ENCODE results near the gene PPFIA1. TPM values are rescaled to one million over a fixed set of nuclear protein-coding genes. Genes with fewer than 3 reads are reported as not detected.
A peak's percentile ranks its signal among the peaks of the same experiment; 100 is the strongest.

Gene PPFIA1
- total RNA-seq, 2 experiments from 2014 or later: 27.2 to 30.9 TPM

DNA sequence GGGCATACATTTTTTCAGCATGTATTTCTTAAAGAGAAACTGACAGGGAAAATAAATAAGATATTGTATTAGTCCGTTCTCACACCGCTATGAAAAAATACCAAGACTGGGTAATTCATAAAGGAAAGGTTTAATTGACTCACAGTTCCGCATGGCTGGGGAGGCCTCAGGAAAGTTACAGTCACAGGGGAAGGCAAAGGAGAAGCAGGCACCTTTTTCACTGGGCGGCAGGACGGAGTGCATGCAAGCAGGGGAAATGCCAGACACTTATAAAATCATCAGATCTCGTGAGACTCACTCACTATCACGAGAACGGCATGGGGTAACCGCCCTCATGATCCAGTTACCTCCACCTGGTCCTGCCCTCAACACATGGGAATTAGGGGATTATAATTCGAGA is 44.2 kb downstream of the PPFIA1 start:
- ChIA-PET POLR2A (no interaction called here), CTCF (no interaction called here)
- ATAC-seq: no peak
- no peak for DNase-seq
- H3K9me3 Mint-ChIP-seq: no peaks in the 10 kb centered on the region
- peaks cover 12% of the 10 kb centered on the region for H3K36me3 Mint-ChIP-seq (ENCODE audit: low read depth)
- TF ChIP-seq, protein P1, sequence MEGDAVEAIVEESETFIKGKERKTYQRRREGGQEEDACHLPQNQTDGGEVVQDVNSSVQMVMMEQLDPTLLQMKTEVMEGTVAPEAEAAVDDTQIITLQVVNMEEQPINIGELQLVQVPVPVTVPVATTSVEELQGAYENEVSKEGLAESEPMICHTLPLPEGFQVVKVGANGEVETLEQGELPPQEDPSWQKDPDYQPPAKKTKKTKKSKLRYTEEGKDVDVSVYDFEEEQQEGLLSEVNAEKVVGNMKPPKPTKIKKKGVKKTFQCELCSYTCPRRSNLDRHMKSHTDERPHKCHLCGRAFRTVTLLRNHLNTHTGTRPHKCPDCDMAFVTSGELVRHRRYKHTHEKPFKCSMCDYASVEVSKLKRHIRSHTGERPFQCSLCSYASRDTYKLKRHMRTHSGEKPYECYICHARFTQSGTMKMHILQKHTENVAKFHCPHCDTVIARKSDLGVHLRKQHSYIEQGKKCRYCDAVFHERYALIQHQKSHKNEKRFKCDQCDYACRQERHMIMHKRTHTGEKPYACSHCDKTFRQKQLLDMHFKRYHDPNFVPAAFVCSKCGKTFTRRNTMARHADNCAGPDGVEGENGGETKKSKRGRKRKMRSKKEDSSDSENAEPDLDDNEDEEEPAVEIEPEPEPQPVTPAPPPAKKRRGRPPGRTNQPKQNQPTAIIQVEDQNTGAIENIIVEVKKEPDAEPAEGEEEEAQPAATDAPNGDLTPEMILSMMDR (IDR thresholded peaks at IDR 0.05): no peak
- H3K27ac Mint-ChIP-seq: no peak overlapping the region
- H3K27me3 Mint-ChIP-seq: no peaks in the 10 kb centered on the region
- peaks cover 28% of the 10 kb centered on the region for H3K4me1 Mint-ChIP-seq (ENCODE audit: low read depth)
- intact Hi-C loops (cut with micrococcal nuclease): no loop called here
- H3K4me3 Mint-ChIP-seq: no peak overlapping the region

DNA sequence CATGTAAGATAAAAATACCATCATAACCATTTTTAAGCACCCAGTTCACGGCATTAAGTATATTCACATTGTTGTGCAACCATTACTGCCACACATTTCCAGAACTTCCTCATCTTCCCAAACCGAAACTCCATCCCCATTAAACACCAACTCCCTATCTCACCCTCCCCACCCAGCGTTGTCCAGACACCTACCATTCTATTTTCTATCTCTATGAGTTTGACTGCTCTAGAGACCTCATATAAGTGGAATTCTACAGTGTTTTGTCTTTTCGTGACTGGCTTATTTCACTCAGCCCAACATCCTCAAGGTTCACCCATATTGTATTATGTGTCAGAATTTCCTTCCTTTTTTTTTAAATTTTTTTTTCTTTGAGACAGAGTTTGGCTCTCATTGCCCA is 45.2 kb downstream of the PPFIA1 start:
- intact Hi-C loops (cut with micrococcal nuclease): no loop called here
- TF ChIP-seq, protein P1 (IDR thresholded peaks at IDR 0.05): no peak
- POLR2A ChIA-PET: no interaction called here

DNA sequence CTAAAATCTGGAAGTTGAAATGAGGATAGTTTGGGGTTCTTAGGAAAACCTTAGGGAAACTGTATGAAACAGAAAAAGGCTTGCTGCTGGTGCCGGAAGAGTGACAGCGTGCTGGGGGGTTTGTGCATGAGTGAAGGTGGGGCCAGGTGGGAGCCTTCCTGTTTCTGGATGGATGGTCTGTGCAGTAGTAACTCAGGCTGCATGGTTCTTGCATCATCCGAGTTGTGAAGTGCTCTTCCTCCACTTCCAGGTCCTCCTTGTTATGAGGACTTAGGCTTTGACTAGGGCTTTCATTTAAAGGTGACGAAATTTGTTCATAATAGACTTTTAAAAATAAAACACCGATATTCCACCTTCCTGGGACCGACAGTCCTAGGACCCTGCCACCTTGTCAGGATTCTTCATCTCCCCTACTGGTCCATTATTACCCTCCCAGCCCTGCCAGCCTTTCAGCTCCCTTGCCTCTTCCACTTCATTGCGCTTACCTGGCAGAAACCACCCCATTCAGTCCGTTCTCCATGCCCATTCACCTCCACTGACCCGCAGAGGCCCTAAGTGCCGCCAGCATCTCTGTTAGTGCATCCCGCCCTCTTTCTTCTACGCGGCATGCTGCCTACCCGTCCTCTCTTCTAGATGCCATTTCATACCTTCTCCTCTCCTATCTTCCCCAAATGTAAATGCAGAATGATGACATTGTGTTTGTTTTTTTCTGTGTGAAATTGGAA is 47.3 kb downstream of the PPFIA1 start:
- DNase-seq: no peak
- Mint-ChIP-seq H3K4me1 (ENCODE audit: low read depth) (peaks cover 18% of the 10 kb centered on the region), H3K27me3 (no peaks in the 10 kb centered on the region), H3K36me3 (ENCODE audit: low read depth) (peaks cover 8% of the 10 kb centered on the region), H3K4me3 (no peak overlapping the region), H3K27ac (peak overlapping the region; percentile 5), H3K9me3 (no peaks in the 10 kb centered on the region)
- CTCF ChIA-PET: no interaction called here
- TF ChIP-seq, protein P1 (IDR thresholded peaks at IDR 0.05): no peak
- ATAC-seq: no peak
- POLR2A ChIA-PET: no interaction called here
- intact Hi-C loops (cut with micrococcal nuclease): no loop called here

More for the DNA sequence above, 45.2 kb downstream of the PPFIA1 start:
- Mint-ChIP-seq H3K9me3 (no peaks in the 10 kb centered on the region), H3K36me3 (ENCODE audit: low read depth) (peaks cover 10% of the 10 kb centered on the region), H3K27ac (no peak overlapping the region), H3K4me3 (no peak overlapping the region), H3K27me3 (no peaks in the 10 kb centered on the region), H3K4me1 (ENCODE audit: low read depth) (peaks cover 22% of the 10 kb centered on the region)
- ATAC-seq (no peak), DNase-seq (no peak)
- CTCF ChIA-PET: no interaction called here

DNA sequence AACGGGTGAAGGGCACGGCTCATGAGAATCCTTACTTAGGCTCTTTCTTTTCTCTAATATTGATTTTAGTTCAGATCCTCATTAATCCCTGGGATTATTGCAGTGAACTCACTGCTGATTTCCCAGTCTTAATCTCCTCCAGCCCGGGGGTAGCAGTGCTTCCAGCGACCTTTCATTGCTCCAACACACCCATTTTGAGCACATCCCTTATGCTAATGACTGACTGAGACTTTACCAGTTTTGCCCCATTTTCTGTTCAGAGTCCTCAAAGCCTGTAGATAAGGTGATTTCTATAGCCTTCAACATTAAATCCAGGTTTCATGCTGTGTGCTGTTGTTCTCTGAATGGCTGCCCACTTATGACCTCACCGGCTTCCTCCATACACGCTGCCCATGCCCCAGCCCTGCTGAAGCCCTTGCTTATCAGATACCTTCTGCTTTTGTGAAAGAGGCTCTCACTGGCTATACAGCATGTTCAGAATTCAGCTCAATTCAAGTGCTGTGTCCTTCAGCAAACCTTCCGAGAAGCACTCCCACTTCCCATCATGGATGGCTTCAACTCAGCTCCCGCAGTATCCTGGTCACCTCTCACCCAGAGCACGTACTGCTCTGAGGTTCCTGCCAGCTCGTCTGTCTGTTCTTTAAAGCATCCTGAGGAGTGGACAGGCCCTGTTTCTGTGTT is 49.0 kb downstream of the PPFIA1 start:
- H3K9me3 Mint-ChIP-seq: no peaks in the 10 kb centered on the region
- peaks cover 12% of the 10 kb centered on the region for H3K4me1 Mint-ChIP-seq (ENCODE audit: low read depth)
- no peaks in the 10 kb centered on the region for H3K27me3 Mint-ChIP-seq
- CTCF ChIA-PET: no interaction called here
- POLR2A ChIA-PET: no interaction called here
- ATAC-seq: no peak
- TF ChIP-seq, protein P1 (IDR thresholded peaks at IDR 0.05): no peak
- H3K4me3 Mint-ChIP-seq: no peak overlapping the region
- H3K27ac Mint-ChIP-seq: no peak overlapping the region
- intact Hi-C loops (cut with micrococcal nuclease): no loop called here
- H3K36me3 Mint-ChIP-seq (ENCODE audit: low read depth): peaks cover 12% of the 10 kb centered on the region
- no peak for DNase-seq

DNA sequence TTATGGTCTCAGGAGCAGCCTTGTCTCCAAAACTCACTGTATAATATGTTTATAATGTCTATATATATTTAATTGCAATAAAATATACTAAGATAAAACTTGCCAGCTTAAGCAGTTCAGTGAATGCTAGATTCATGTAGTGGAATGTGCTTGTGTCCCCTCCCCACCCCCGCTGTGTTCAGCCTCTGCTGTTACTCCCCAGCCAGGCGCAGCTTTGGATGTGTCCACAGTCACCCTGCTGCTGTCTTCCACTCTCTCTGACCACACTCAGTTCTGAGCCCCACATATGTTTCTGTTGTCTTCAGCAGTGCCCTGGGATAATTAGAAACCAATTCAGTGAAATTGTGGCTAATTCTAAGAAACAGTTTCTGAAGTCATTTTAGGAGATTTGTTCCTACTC is 52.2 kb downstream of the PPFIA1 start:
- ATAC-seq (no peak), DNase-seq (no peak)
- Mint-ChIP-seq H3K4me3 (no peak overlapping the region), H3K9me3 (no peaks in the 10 kb centered on the region), H3K27me3 (no peaks in the 10 kb centered on the region), H3K27ac (no peak overlapping the region), H3K36me3 (ENCODE audit: low read depth) (peaks cover 24% of the 10 kb centered on the region), H3K4me1 (ENCODE audit: low read depth) (peaks cover 11% of the 10 kb centered on the region)
- intact Hi-C loops (cut with micrococcal nuclease): no loop called here
- ChIA-PET CTCF (no interaction called here), POLR2A (interaction anchor here (1.4 kb wide), 1 partner anchor 118 kb away, joined by 3 read pairs; no protein-coding TSS in a partner anchor)
- TF ChIP-seq, protein P1 (IDR thresholded peaks at IDR 0.05): no peak

All from activated CD8-positive, alpha-beta T cell treated with anti-CD3 and anti-CD28 coated beads for 36 hours (primary cell).